GM12892 (cell line): ENCODE results near the gene TCF12.

Experiments used
- POLR2A ChIP-seq: IDR thresholded peaks from 2 replicates; pipeline ENCODE4 v1.6.1; 2011; ENCODE audit warnings: low read depth, low read length, control low read depth
- POLR2AphosphoS5 ChIP-seq: IDR thresholded peaks from 2 replicates; pipeline ENCODE4 v1.6.1; 2011; ENCODE audit warnings: low read depth, low read length, control low read depth
- TAF1 ChIP-seq: IDR thresholded peaks from 2 replicates; pipeline ENCODE4 v1.6.1; 2011; ENCODE audit warnings: low read depth, mild to moderate bottlenecking, control low read depth, low read length, borderline replicate concordance

DNA sequence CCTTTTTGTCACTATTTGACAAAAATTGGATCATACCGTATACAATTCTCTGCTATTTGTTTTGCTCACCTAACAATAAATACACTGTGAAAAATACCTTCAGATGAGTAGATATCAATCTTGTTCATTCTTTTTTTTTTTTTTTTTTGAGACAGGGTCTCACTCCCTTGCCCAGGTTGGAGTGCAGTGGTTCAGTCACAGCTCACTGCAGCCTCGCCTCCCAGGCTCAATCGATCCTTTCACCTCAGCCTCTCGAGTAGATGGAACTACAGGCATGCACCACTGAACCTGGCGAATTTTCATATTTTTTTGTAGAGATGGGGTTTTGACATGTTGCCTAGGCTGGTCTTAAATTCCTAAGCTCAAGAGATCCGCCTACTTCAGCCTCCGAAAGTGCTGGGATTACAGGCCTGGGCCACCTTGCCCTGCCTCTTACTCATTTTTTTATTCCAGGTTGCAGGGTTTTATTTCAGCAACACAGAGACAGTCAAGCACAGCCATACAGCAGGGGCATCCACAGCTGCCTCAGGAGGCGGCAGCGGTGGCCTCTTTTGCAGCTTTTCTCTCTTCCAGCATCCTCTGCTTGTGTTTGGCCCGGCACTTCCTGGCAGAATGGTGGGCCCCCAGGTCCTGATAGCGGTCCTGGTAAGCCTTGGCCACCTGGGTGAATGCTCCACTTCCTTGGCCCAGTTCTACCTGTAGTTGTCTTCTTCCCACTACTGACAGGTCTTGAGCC, 406.7 kb downstream of the TCF12 start:
- TF ChIP-seq TAF1 (no peak), POLR2AphosphoS5 (no peak), POLR2A (no peak)
